Left renal pelvis (tissue), 4 donors: ENCODE data around the gene MAPK12. TPM values are rescaled to one million over a fixed set of nuclear protein-coding genes. Genes with fewer than 3 reads are reported as not detected.

Experiments used
- polyA plus RNA-seq, 4 donors: library from polyadenylated mRNA; unstranded; fragments of 120-200 nt; gene quantifications; one replicate each; pipeline ENCODE4 v1.2.1, GENCODE V29; 2013; ENCODE audit not compliant: insufficient read length in 4 of 4

Gene MAPK12
- polyA plus RNA-seq, 4 donors = 9.7 to 17.7 (median 15.6) TPM

Other genes starting within 250 kb of the MAPK12 start
- gene IL17REL, start 248.9 kb downstream of the MAPK12 start, polyA plus RNA-seq = under 1 TPM in 3 of 4 donors, not detected in 1; 0.04 to 0.07 (median 0.05) TPM
- under 1 TPM in 1 of 4 donors, not detected in 3; 0.05 TPM for gene TTLL8, start 203.4 kb downstream of the MAPK12 start, polyA plus RNA-seq
- gene MLC1, start 176.3 kb downstream of the MAPK12 start, polyA plus RNA-seq = 1 to 10 TPM in 1 of 4 donors, under 1 TPM in 3; 0.60 to 1.0 (median 0.86) TPM
- gene MOV10L1, start 171.7 kb downstream of the MAPK12 start, polyA plus RNA-seq = under 1 TPM; 0.24 to 0.75 (median 0.60) TPM
- 1 to 10 TPM in 2 of 4 donors, under 1 TPM in 2; 0.12 to 2.3 (median 1.2) TPM for gene PANX2, start 91.0 kb downstream of the MAPK12 start, polyA plus RNA-seq
- gene TRABD, start 75.8 kb downstream of the MAPK12 start, polyA plus RNA-seq = 10 to 100 TPM; 14.0 to 33.4 (median 19.3) TPM
- 10 to 100 TPM; 12.5 to 33.0 (median 16.3) TPM for gene SELENOO, start 60.7 kb downstream of the MAPK12 start, polyA plus RNA-seq
- 10 to 100 TPM; 24.2 to 47.3 (median 34.6) TPM for gene TUBGCP6, start 16.7 kb downstream of the MAPK12 start, polyA plus RNA-seq
- 10 to 100 TPM; 15.9 to 37.2 (median 20.3) TPM for gene HDAC10, start 10.4 kb downstream of the MAPK12 start, polyA plus RNA-seq
- 1 to 10 TPM; 6.0 to 9.7 (median 7.9) TPM for gene MAPK11, start 8.7 kb upstream of the MAPK12 start, polyA plus RNA-seq
- gene PLXNB2, start 46.0 kb upstream of the MAPK12 start, polyA plus RNA-seq = 100 to 1,000 TPM; 126 to 249 (median 214) TPM
- gene DENND6B, start 65.3 kb upstream of the MAPK12 start, polyA plus RNA-seq = 10 to 100 TPM in 3 of 4 donors, 1 to 10 TPM in 1; 9.8 to 20.1 (median 14.9) TPM
- gene PPP6R2, start 81.6 kb upstream of the MAPK12 start, polyA plus RNA-seq = 10 to 100 TPM; 30.2 to 58.8 (median 35.4) TPM
- 10 to 100 TPM; 25.9 to 47.1 (median 34.9) TPM for gene SBF1, start 213.4 kb upstream of the MAPK12 start, polyA plus RNA-seq
- 1 to 10 TPM in 3 of 4 donors, under 1 TPM in 1; 0.83 to 7.4 (median 3.9) TPM for gene ADM2, start 219.9 kb upstream of the MAPK12 start, polyA plus RNA-seq
- 10 to 100 TPM in 1 of 4 donors, 1 to 10 TPM in 2, under 1 TPM in 1; 0.44 to 12.5 (median 6.1) TPM for gene MIOX, start 225.2 kb upstream of the MAPK12 start, polyA plus RNA-seq
- 10 to 100 TPM; 34.7 to 68.3 (median 42.0) TPM for gene LMF2, start 246.0 kb upstream of the MAPK12 start, polyA plus RNA-seq
- 10 to 100 TPM; 39.7 to 54.3 (median 43.9) TPM for gene NCAPH2, start 246.5 kb upstream of the MAPK12 start, polyA plus RNA-seq